ENCODE results near the gene SHISA9. TPM values are rescaled to one million over a fixed set of nuclear protein-coding genes. Genes with fewer than 3 reads are reported as not detected.

SHISA9 gene
- polyA plus RNA-seq, 3 donors, result 0.01 TPM; not detected in 2

DNA sequence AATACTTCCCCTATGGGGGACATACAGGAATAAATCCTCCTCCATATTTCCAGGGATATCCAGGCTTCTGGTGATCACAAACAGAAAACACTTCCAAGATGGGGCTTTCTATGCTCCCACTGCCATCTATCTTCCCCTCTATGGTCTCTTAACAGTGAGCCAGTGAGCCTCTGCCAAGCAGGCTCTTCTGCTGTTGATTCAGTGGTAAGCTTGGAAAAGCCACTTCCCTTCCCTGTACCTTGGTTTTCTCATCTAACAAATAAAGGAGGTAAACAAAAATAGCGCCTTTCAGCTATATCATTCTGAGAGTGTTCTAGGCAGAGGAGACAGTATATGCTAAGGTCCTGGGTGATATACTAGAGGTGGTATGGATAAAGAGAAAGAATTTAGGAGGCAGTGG lies 368.0 kb downstream of the SHISA9 start:
- Histone ChIP-seq H3K27ac (ENCODE audit: low read depth in 1 of 2, low read length in 2 of 2) (no peak overlapping the region), H3K9me3 (replicated peaks in 1 of 2; ENCODE audit: control insufficient read depth in 1 of 2, insufficient read depth in 1 of 2, low read length in 2 of 2) (peaks cover 0 to 3% of the 10 kb centered on the region in 2 donors), H3K27me3 (ENCODE audit: control insufficient read depth in 2 of 2, insufficient read depth in 2 of 2, low read length in 2 of 2) (no peaks in the 10 kb centered on the region), H2AFZ (ENCODE audit: insufficient read depth, low read depth, low read length, poor library complexity, severe bottlenecking) (no peak overlapping the region), H3K4me2 (replicated peaks; ENCODE audit: extremely low read depth, low read length, poor library complexity, severe bottlenecking) (no peak overlapping the region), H3K36me3 (replicated peaks in 1 of 2; ENCODE audit: control insufficient read depth in 1 of 2, insufficient read depth in 2 of 2, low read length in 2 of 2) (no peaks in the 10 kb centered on the region), H3K4me1 (ENCODE audit: control insufficient read depth in 1 of 2, insufficient read depth in 2 of 2, low read length in 2 of 2) (no peaks in the 10 kb centered on the region), H4K20me1 (ENCODE audit: insufficient read depth, low read length) (no peaks in the 10 kb centered on the region), H3K79me2 (ENCODE audit: insufficient read depth, low read length) (no peaks in the 10 kb centered on the region), H3K9ac (ENCODE audit: insufficient read depth, low read length, poor library complexity, severe bottlenecking) (no peak overlapping the region), H3K4me3 (replicated peaks in 1 of 3; ENCODE audit: low read depth in 2 of 3, low read length in 3 of 3) (no peak overlapping the region)
- Mint-ChIP-seq H3K27ac (no peak overlapping the region), H3K36me3 (no peaks in the 10 kb centered on the region), H3K4me3 (no peak overlapping the region), H3K4me1 (no peaks in the 10 kb centered on the region), H3K9me3 (peaks cover 2 to 19% (median 3%) of the 10 kb centered on the region in 7 donors), H3K27me3 (ENCODE audit: low read depth in 3 of 3) (peaks cover 0 to 7% (median 0%) of the 10 kb centered on the region in 3 donors)
- WGBS (ENCODE audit: insufficient coverage), result no CpG with 5 or more reads among the region's 1 CpG
- TF ChIP-seq, protein P1, sequence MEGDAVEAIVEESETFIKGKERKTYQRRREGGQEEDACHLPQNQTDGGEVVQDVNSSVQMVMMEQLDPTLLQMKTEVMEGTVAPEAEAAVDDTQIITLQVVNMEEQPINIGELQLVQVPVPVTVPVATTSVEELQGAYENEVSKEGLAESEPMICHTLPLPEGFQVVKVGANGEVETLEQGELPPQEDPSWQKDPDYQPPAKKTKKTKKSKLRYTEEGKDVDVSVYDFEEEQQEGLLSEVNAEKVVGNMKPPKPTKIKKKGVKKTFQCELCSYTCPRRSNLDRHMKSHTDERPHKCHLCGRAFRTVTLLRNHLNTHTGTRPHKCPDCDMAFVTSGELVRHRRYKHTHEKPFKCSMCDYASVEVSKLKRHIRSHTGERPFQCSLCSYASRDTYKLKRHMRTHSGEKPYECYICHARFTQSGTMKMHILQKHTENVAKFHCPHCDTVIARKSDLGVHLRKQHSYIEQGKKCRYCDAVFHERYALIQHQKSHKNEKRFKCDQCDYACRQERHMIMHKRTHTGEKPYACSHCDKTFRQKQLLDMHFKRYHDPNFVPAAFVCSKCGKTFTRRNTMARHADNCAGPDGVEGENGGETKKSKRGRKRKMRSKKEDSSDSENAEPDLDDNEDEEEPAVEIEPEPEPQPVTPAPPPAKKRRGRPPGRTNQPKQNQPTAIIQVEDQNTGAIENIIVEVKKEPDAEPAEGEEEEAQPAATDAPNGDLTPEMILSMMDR (IDR thresholded peaks at IDR 0.05), result no peak
- no peak for DNase-seq
- intact Hi-C loops (cut with micrococcal nuclease), result no loop called here

GRCh38 chr16:13269905-13270528 lies 368.6 kb downstream of the SHISA9 start:
- Histone ChIP-seq H2AFZ (ENCODE audit: insufficient read depth, low read depth, low read length, poor library complexity, severe bottlenecking) (no peak overlapping the region), H3K27me3 (ENCODE audit: control insufficient read depth in 2 of 2, insufficient read depth in 2 of 2, low read length in 2 of 2) (no peaks in the 10 kb centered on the region), H3K4me1 (ENCODE audit: control insufficient read depth in 1 of 2, insufficient read depth in 2 of 2, low read length in 2 of 2) (no peaks in the 10 kb centered on the region), H3K27ac (ENCODE audit: low read depth in 1 of 2, low read length in 2 of 2) (no peak overlapping the region), H3K36me3 (replicated peaks in 1 of 2; ENCODE audit: control insufficient read depth in 1 of 2, insufficient read depth in 2 of 2, low read length in 2 of 2) (no peaks in the 10 kb centered on the region), H4K20me1 (ENCODE audit: insufficient read depth, low read length) (no peaks in the 10 kb centered on the region), H3K79me2 (ENCODE audit: insufficient read depth, low read length) (no peaks in the 10 kb centered on the region), H3K9me3 (replicated peaks in 1 of 2; ENCODE audit: control insufficient read depth in 1 of 2, insufficient read depth in 1 of 2, low read length in 2 of 2) (peaks cover 0 to 3% of the 10 kb centered on the region in 2 donors), H3K9ac (ENCODE audit: insufficient read depth, low read length, poor library complexity, severe bottlenecking) (no peak overlapping the region), H3K4me3 (replicated peaks in 1 of 3; ENCODE audit: low read depth in 2 of 3, low read length in 3 of 3) (no peak overlapping the region), H3K4me2 (replicated peaks; ENCODE audit: extremely low read depth, low read length, poor library complexity, severe bottlenecking) (no peak overlapping the region)
- WGBS (ENCODE audit: insufficient coverage), result 20% methylated on average over 2 of the region's 5 CpGs
- Mint-ChIP-seq H3K9me3 (peaks cover 1 to 16% (median 3%) of the 10 kb centered on the region in 7 donors), H3K4me3 (no peak overlapping the region), H3K4me1 (no peaks in the 10 kb centered on the region), H3K27me3 (ENCODE audit: low read depth in 3 of 3) (peaks cover 0 to 6% (median 0%) of the 10 kb centered on the region in 3 donors), H3K36me3 (no peaks in the 10 kb centered on the region), H3K27ac (no peak overlapping the region)
- intact Hi-C loops (cut with micrococcal nuclease), result no loop called here
- DNase-seq, result no peak
- TF ChIP-seq, protein P1 (IDR thresholded peaks at IDR 0.05), result no peak

Data from CD14-positive monocyte (primary cell).